LNCAP (cell line): ENCODE measurements around the gene ADAMTS20.

ENCODE experiments used
- CTCF ChIP-seq: fragments of 450-650 bp; IDR thresholded peaks from 2 replicates; pipeline ENCODE4 v1.5.1; 2017; ENCODE audit warnings: mild to moderate bottlenecking

The ADAMTS20 gene

GRCh38 chr12:43381879-43382278, 170.1 kb downstream of the ADAMTS20 start:
- no peak for TF ChIP-seq CTCF

GRCh38 chr12:43378448-43378847, 173.6 kb downstream of the ADAMTS20 start:
- no peak for TF ChIP-seq CTCF

- no peak for TF ChIP-seq CTCF
Observed at GRCh38 chr12:43370263-43370662, 181.7 kb downstream of the ADAMTS20 start.

- no peak for TF ChIP-seq CTCF
Observed at GRCh38 chr12:43362910-43363694, 188.9 kb downstream of the ADAMTS20 start.

GRCh38 chr12:43361031-43361710, 190.8 kb downstream of the ADAMTS20 start:
- TF ChIP-seq CTCF = no peak

- no peak for TF ChIP-seq CTCF
Observed at GRCh38 chr12:43357141-43357540, 194.9 kb downstream of the ADAMTS20 start.

- no peak for TF ChIP-seq CTCF
Observed at GRCh38 chr12:43352001-43352400, 200.0 kb downstream of the ADAMTS20 start.
